Measurements from ENCODE around the gene FAM83G. TPM values are rescaled to one million over a fixed set of nuclear protein-coding genes. Genes with fewer than 3 reads are reported as not detected.

The FAM83G gene
- total RNA-seq, 1 donor from 2014 or later: 1.6 TPM

DNA sequence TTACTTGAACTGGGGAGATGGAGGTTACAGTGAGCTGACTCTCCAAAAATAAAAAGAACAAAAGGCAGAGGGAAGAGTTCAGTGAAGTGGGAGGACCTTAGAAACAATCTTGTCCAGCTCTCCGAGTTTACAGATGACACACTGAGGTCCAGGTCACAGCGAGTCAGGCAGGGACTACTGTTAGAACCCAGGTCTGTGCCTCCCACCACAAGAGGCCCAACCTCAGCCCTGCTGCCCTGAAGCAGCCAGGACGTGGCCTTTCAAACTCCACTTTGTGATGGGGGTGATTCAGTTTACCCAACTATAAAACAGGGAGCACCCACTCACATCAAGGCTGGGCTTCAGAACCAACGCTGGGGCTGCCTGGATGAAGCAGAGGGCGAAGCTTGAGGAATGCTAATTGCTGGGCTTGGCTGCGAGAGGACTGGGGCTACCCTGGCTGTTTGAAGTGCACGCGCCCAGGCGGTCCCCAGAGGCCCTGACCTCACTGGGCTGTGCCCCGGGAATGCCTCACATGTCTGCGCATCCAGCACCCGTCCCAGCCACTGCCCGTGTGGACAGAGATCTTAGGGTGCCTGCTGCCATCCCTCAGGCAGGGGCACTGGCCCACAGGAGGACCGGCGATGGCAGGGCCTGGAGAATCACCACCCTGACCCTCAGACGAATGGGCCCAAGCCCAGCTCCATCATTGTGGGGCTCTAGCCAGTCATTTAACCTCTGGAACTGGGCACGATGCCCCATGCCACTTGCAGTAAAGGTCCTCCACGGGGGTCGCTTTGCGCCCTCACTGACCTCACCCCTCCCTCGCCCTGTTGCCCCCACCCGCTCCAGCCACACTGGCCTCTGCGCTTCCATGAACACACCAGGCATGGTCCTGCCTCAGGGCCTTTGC, 41.2 kb downstream of the FAM83G start:
- H3K27ac Mint-ChIP-seq (ENCODE audit: unreplicated experiment): no peak overlapping the region
- H3K36me3 Mint-ChIP-seq (ENCODE audit: low read depth, unreplicated experiment): peaks cover 3% of the 10 kb centered on the region
- H3K4me1 Mint-ChIP-seq (ENCODE audit: unreplicated experiment): peaks cover 26% of the 10 kb centered on the region
- H3K27me3 Mint-ChIP-seq (ENCODE audit: unreplicated experiment): peaks cover 10% of the 10 kb centered on the region
- TF ChIP-seq, protein P1, sequence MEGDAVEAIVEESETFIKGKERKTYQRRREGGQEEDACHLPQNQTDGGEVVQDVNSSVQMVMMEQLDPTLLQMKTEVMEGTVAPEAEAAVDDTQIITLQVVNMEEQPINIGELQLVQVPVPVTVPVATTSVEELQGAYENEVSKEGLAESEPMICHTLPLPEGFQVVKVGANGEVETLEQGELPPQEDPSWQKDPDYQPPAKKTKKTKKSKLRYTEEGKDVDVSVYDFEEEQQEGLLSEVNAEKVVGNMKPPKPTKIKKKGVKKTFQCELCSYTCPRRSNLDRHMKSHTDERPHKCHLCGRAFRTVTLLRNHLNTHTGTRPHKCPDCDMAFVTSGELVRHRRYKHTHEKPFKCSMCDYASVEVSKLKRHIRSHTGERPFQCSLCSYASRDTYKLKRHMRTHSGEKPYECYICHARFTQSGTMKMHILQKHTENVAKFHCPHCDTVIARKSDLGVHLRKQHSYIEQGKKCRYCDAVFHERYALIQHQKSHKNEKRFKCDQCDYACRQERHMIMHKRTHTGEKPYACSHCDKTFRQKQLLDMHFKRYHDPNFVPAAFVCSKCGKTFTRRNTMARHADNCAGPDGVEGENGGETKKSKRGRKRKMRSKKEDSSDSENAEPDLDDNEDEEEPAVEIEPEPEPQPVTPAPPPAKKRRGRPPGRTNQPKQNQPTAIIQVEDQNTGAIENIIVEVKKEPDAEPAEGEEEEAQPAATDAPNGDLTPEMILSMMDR (IDR thresholded peaks at IDR 0.05; ENCODE audit: unreplicated experiment): no peak
- no peaks in the 10 kb centered on the region for H3K9me3 Mint-ChIP-seq (ENCODE audit: unreplicated experiment)
- H3K4me3 Mint-ChIP-seq (ENCODE audit: unreplicated experiment): no peak overlapping the region
- DNase-seq (ENCODE audit: low spot score): no peak

DNA sequence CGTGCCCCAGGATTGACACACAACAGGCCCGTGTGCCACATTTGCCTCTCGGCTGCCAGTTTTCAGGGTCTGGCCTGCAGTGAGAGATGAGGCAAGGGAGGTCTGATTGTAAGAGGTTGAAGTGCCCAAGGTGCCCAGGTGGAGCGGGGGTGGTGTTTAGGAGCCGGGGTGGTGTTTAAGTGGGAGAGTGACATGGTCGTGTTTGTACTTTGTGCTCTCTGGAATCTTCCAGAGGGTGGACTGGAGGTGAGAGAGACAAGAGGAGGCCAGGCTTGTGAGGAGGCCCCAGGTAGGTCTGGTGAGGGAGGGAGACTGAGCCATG, 42.1 kb downstream of the FAM83G start:
- H3K27ac Mint-ChIP-seq (ENCODE audit: unreplicated experiment): peak overlapping the region; percentile 67
- no peak for DNase-seq (ENCODE audit: low spot score)

DNA sequence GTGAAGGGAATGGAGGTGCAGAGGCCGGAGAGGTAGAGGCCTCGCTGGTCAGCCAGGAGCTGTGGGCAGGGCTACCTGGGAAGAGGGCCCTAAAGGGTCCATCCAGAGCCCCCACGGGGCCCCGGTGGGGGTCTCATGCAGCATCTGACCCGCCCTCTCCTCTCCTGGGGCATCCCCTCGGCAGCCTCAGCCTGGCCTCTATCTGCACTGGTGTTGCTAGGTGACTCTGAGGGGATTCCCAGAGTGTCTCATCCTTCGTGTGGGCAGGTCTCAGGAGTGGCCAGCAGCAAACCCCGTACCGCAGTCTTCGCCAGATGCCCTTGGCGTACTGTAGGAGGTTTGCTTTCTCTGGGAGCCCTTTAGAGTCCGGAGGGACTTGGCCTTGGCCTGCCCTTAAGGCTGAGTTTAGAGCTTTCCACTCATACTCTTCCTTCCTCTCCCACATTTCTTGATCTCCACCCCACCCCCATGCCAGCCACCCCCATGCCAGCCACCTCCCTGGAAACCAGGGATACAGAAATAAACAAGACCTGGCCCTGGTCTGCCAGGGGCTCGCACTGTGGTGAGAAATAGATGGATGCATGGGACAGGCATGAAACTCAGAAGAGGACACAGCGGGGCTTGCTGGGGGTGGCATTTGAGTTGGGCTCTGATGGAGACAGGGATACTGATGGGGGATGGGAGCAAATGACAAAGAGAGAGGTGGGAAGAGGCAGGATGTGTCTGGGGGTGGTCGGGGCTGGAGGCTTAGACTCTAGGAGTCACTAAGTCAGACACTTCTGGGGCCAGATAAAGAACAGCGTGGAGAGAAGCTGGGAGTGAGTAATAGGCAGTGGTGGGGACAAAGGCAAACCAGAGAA, 42.7 kb downstream of the FAM83G start:
- DNase-seq (ENCODE audit: low spot score): no peak
- H3K9me3 Mint-ChIP-seq (ENCODE audit: unreplicated experiment): no peaks in the 10 kb centered on the region
- TF ChIP-seq, protein P1 (IDR thresholded peaks at IDR 0.05; ENCODE audit: unreplicated experiment): no peak
- peak overlapping the region; percentile 67 for H3K27ac Mint-ChIP-seq (ENCODE audit: unreplicated experiment)
- no peak overlapping the region for H3K4me3 Mint-ChIP-seq (ENCODE audit: unreplicated experiment)
- H3K27me3 Mint-ChIP-seq (ENCODE audit: unreplicated experiment): peaks cover 10% of the 10 kb centered on the region
- peaks cover 3% of the 10 kb centered on the region for H3K36me3 Mint-ChIP-seq (ENCODE audit: low read depth, unreplicated experiment)
- peaks cover 17% of the 10 kb centered on the region for H3K4me1 Mint-ChIP-seq (ENCODE audit: unreplicated experiment)

More for the DNA sequence above, 42.1 kb downstream of the FAM83G start:
- TF ChIP-seq, protein P1 (IDR thresholded peaks at IDR 0.05; ENCODE audit: unreplicated experiment): no peak
- Mint-ChIP-seq H3K4me3 (ENCODE audit: unreplicated experiment) (no peak overlapping the region), H3K9me3 (ENCODE audit: unreplicated experiment) (no peaks in the 10 kb centered on the region), H3K27me3 (ENCODE audit: unreplicated experiment) (peaks cover 10% of the 10 kb centered on the region), H3K36me3 (ENCODE audit: low read depth, unreplicated experiment) (peaks cover 3% of the 10 kb centered on the region), H3K4me1 (ENCODE audit: unreplicated experiment) (peaks cover 22% of the 10 kb centered on the region)

DNA sequence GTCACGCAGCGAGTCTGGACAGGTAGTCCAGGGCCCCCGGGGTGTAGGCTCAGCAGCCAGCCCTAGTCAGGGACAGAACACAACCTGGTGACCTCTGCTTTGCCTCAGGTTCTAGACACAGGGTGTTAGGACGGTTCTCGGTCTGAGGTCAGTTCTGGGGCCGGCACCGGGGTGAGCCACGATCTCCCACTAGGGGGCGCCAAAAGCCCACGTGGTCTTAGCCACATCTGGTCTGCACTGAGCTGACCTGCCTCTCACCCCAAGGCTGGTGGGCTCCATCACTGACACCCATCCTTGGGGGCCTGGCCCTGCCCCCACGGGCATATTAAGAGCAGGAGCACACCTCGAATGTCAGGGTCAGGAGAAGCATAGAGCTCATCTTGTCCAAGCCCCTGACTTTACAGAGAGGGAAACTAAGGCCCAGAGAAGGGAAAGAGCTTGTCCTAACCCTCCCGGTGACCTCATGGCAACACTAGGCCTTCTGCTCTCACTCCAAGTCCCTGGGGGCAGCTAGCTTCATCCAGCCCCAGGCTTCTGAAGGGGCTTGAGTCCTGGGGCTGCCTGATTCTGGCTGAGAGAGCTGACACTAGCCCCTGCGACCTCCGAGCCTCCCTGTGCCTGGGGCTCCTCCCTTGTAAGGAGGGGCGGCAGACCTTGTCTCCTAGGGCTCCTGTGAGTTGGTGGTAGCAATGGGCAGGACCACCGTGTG, 43.6 kb downstream of the FAM83G start:
- Mint-ChIP-seq H3K27ac (ENCODE audit: unreplicated experiment) (no peak overlapping the region), H3K36me3 (ENCODE audit: low read depth, unreplicated experiment) (peaks cover 3% of the 10 kb centered on the region), H3K27me3 (ENCODE audit: unreplicated experiment) (peaks cover 10% of the 10 kb centered on the region), H3K4me3 (ENCODE audit: unreplicated experiment) (no peak overlapping the region), H3K4me1 (ENCODE audit: unreplicated experiment) (peaks cover 16% of the 10 kb centered on the region), H3K9me3 (ENCODE audit: unreplicated experiment) (no peaks in the 10 kb centered on the region)
- DNase-seq (ENCODE audit: low spot score): peak; percentile 94
- TF ChIP-seq, protein P1 (IDR thresholded peaks at IDR 0.05; ENCODE audit: unreplicated experiment): peak; percentile 95

Measured in endothelial cell (in vitro differentiated cells).